ENCODE measurements around the gene ZNF821. TPM values are rescaled to one million over a fixed set of nuclear protein-coding genes. Genes with fewer than 3 reads are reported as not detected.

ZNF821 gene
- polyA plus RNA-seq, 1 donor (not counting 4 experiments of a cell fraction or from before 2014, with no cell fraction given), result 2.9 TPM

GRCh38 chr16:71924710-71925109 lies 40.7 kb upstream of the ZNF821 start:
- TF ChIP-seq CTCF (optimal IDR thresholded peaks at IDR 0.05 in 1 of 3, IDR thresholded peaks at IDR 0.05 in 1 of 3, conservative IDR thresholded peaks at IDR 0.05 in 1 of 3; ENCODE audit: extremely low read depth in 1 of 3, insufficient read depth in 2 of 3, low read length in 3 of 3) (no peak), EZH2 (IDR thresholded peaks at IDR 0.05; ENCODE audit: low read length) (no peak)
- no peak for DNase-seq (ENCODE audit: low read depth, low spot score)
- Histone ChIP-seq H3K27ac (ENCODE audit: control insufficient read depth, insufficient read depth, low read length) (no peak overlapping the region), H3K36me3 (ENCODE audit: control insufficient read depth in 2 of 2, extremely low read depth in 1 of 2, insufficient read depth in 2 of 2, low read length in 2 of 2) (peaks cover 29 to 57% of the 10 kb centered on the region in 2 experiments), H3K9ac (ENCODE audit: control insufficient read depth, extremely low read depth, insufficient read depth, low read length) (no peak overlapping the region), H3K4me1 (ENCODE audit: control insufficient read depth, extremely low read depth, insufficient read depth, low read length) (peaks cover 34% of the 10 kb centered on the region), H3K9me1 (ENCODE audit: control insufficient read depth, extremely low read depth, insufficient read depth, low read length) (peaks cover 8% of the 10 kb centered on the region), H3K4me2 (ENCODE audit: control insufficient read depth, extremely low read depth, insufficient read depth, low read depth, low read length) (no peak overlapping the region), H4K20me1 (ENCODE audit: control insufficient read depth, extremely low read depth, insufficient read depth, low read length) (peaks cover 19% of the 10 kb centered on the region), H3K9me3 (ENCODE audit: control insufficient read depth, low read depth, low read length) (peaks cover 1% of the 10 kb centered on the region), H2AFZ (ENCODE audit: control insufficient read depth, low read length) (no peak overlapping the region), H3K79me2 (ENCODE audit: control insufficient read depth, insufficient read depth, low read length) (peaks cover 20% of the 10 kb centered on the region), H3K4me3 (ENCODE audit: control insufficient read depth in 2 of 3, extremely low read depth in 1 of 3, insufficient read depth in 2 of 3, low read depth in 1 of 3, low read length in 3 of 3) (no peak overlapping the region), H3K27me3 (ENCODE audit: control insufficient read depth, extremely low read depth, insufficient read depth, low read length) (no peaks in the 10 kb centered on the region)
- FAIRE-seq, result no peak
- dilution Hi-C loops (cut with MboI; ENCODE audit: extremely low pct_ligation_motif_present, low sequenced_read_pairs), result no loop called here

- Histone ChIP-seq H3K4me3 (ENCODE audit: control insufficient read depth in 2 of 3, extremely low read depth in 1 of 3, insufficient read depth in 2 of 3, low read depth in 1 of 3, low read length in 3 of 3) (no peak overlapping the region), H3K27me3 (ENCODE audit: control insufficient read depth, extremely low read depth, insufficient read depth, low read length) (no peaks in the 10 kb centered on the region), H3K4me2 (ENCODE audit: control insufficient read depth, extremely low read depth, insufficient read depth, low read depth, low read length) (no peak overlapping the region), H3K9me3 (ENCODE audit: control insufficient read depth, low read depth, low read length) (peaks cover 7% of the 10 kb centered on the region), H3K27ac (ENCODE audit: control insufficient read depth, insufficient read depth, low read length) (no peak overlapping the region), H3K79me2 (ENCODE audit: control insufficient read depth, insufficient read depth, low read length) (peaks cover 25% of the 10 kb centered on the region), H3K4me1 (ENCODE audit: control insufficient read depth, extremely low read depth, insufficient read depth, low read length) (peaks cover 34% of the 10 kb centered on the region), H4K20me1 (ENCODE audit: control insufficient read depth, extremely low read depth, insufficient read depth, low read length) (peaks cover 18% of the 10 kb centered on the region), H3K36me3 (ENCODE audit: control insufficient read depth in 2 of 2, extremely low read depth in 1 of 2, insufficient read depth in 2 of 2, low read length in 2 of 2) (peaks cover 32 to 61% of the 10 kb centered on the region in 2 experiments), H3K9ac (ENCODE audit: control insufficient read depth, extremely low read depth, insufficient read depth, low read length) (no peak overlapping the region), H3K9me1 (ENCODE audit: control insufficient read depth, extremely low read depth, insufficient read depth, low read length) (peaks cover 8% of the 10 kb centered on the region), H2AFZ (ENCODE audit: control insufficient read depth, low read length) (no peak overlapping the region)
- FAIRE-seq, result no peak
- dilution Hi-C loops (cut with MboI; ENCODE audit: extremely low pct_ligation_motif_present, low sequenced_read_pairs), result no loop called here
- no peak for TF ChIP-seq CTCF (optimal IDR thresholded peaks at IDR 0.05 in 1 of 3, IDR thresholded peaks at IDR 0.05 in 1 of 3, conservative IDR thresholded peaks at IDR 0.05 in 1 of 3; ENCODE audit: extremely low read depth in 1 of 3, insufficient read depth in 2 of 3, low read length in 3 of 3)
- no peak for TF ChIP-seq EZH2 (IDR thresholded peaks at IDR 0.05; ENCODE audit: low read length)
- DNase-seq (ENCODE audit: low read depth, low spot score), result no peak
Measured at GRCh38 chr16:71923941-71924690, 40.1 kb upstream of the ZNF821 start.
